GM23338 (cell line): ENCODE results near the gene SLC39A11. TPM values are rescaled to one million over a fixed set of nuclear protein-coding genes. Genes with fewer than 3 reads are reported as not detected.

ENCODE experiments used
- ATAC-seq: fragments of 200-7000 bp; cut with Tn5 transposase; 3 replicates; pipeline ENCODE4 v1.9.1; 2020
- DNase-seq: peaks from one replicate; pipeline ENCODE4 v3.0.0-alpha.2; 2015; ENCODE audit warnings: low spot score
- H2AFZ ChIP-seq: fragments of 200-600 bp; sonication (generic); 2 replicates; pipeline ENCODE4 v1.8.0; 2016; ENCODE audit warnings: antibody characterized with exemption, mild to moderate bottlenecking, moderate library complexity
- H3F3A ChIP-seq: fragments of 200-600 bp; sonication (generic); replicated peaks from 2 replicates; pipeline ENCODE4 v1.8.0; 2017; ENCODE audit warnings: antibody characterized with exemption, mixed run types, low read depth
- H3K27ac ChIP-seq: fragments of 200-600 bp; sonication (generic); 2 replicates; pipeline ENCODE4 v1.6.1; 2016; ENCODE audit warnings: low read depth
- H3K27me3 ChIP-seq: fragments of 200-600 bp; sonication (generic); 2 replicates; pipeline ENCODE4 v1.8.0; 2016; ENCODE audit warnings: mild to moderate bottlenecking, mixed run types, moderate library complexity; ENCODE audit not compliant: insufficient read depth
- H3K36me3 ChIP-seq: fragments of 200-600 bp; sonication (generic); 2 replicates; pipeline ENCODE4 v1.8.0; 2016; ENCODE audit warnings: mild to moderate bottlenecking; ENCODE audit not compliant: insufficient read depth
- H3K4me1 ChIP-seq: fragments of 200-600 bp; sonication (generic); 2 replicates; pipeline ENCODE4 v1.8.0; 2016; ENCODE audit warnings: mild to moderate bottlenecking, moderate library complexity; ENCODE audit not compliant: insufficient read depth
- H3K4me2 ChIP-seq: fragments of 200-600 bp; sonication (generic); 2 replicates; pipeline ENCODE4 v1.7.1; 2017; ENCODE audit warnings: mixed run types
- H3K4me3 ChIP-seq: fragments of 200-600 bp; sonication (generic); 2 replicates; pipeline ENCODE4 v1.6.1; 2016; ENCODE audit warnings: mixed run types
- H3K79me2 ChIP-seq: fragments of 200-600 bp; sonication (generic); replicated peaks from 2 replicates; pipeline ENCODE4 v1.8.0; 2017; ENCODE audit warnings: mild to moderate bottlenecking; ENCODE audit not compliant: insufficient read depth
- H3K9me2 ChIP-seq: fragments of 200-600 bp; sonication (generic); 2 replicates; pipeline ENCODE4 v1.8.0; 2017; ENCODE audit not compliant: insufficient read depth
- H4K20me1 ChIP-seq: fragments of 200-600 bp; sonication (generic); replicated peaks from 2 replicates; pipeline ENCODE4 v1.8.0; 2017; ENCODE audit warnings: mild to moderate bottlenecking; ENCODE audit not compliant: insufficient read depth
- H3K27ac Mint-ChIP-seq: 2 replicates; pipeline ENCODE4 v1.8.0; 2020; ENCODE audit warnings: inconsistent platforms, mild to moderate bottlenecking, moderate library complexity, mixed read lengths
- H3K27me3 Mint-ChIP-seq: 3 replicates; pipeline ENCODE4 v1.8.0; 2022; ENCODE audit warnings: low read depth, mild to moderate bottlenecking, moderate library complexity, mixed read lengths, inconsistent platforms; ENCODE audit not compliant: insufficient read depth, poor library complexity
- H3K36me3 Mint-ChIP-seq: 3 replicates; pipeline ENCODE4 v1.8.0; 2021; ENCODE audit warnings: low read depth, mild to moderate bottlenecking, inconsistent platforms, moderate library complexity, mixed read lengths
- H3K4me1 Mint-ChIP-seq: 3 replicates; pipeline ENCODE4 v1.8.0; 2020; ENCODE audit warnings: mild to moderate bottlenecking, inconsistent platforms, mixed read lengths
- H3K4me3 Mint-ChIP-seq: 3 replicates; pipeline ENCODE4 v1.8.0; 2021; ENCODE audit warnings: moderate library complexity, mild to moderate bottlenecking, inconsistent platforms, mixed read lengths
- H3K9me3 Mint-ChIP-seq: 3 replicates; pipeline ENCODE4 v1.8.0; 2020; ENCODE audit warnings: moderate library complexity, mild to moderate bottlenecking, inconsistent platforms, mixed read lengths
- CREB1 ChIP-seq: fragments of 250-450 bp; sonication (Bioruptor Pico); IDR thresholded peaks from 2 replicates; pipeline ENCODE4 v1.5.0; 2020; ENCODE audit warnings: low read depth, mild to moderate bottlenecking, moderate library complexity
- CTCF ChIP-seq, 2 experiments: fragments of 200-600 bp in 1 of 2; sonication (generic) in 1 of 2; conservative IDR thresholded peaks; 2 replicates each; pipeline versions ENCODE4 v1.5.1 to v1.6.1; 2016 to 2017; ENCODE audit warnings: antibody characterized with exemption in 2 of 2, low read depth in 2 of 2, mild to moderate bottlenecking in 2 of 2, moderate library complexity in 1 of 2
- ETS1 ChIP-seq: IDR thresholded peaks from 2 replicates; pipeline ENCODE4 v1.6.1; 2016; ENCODE audit warnings: antibody characterized with exemption
- EZH2 ChIP-seq: fragments of 200-600 bp; sonication (generic); IDR thresholded peaks from one replicate; pipeline ENCODE4 v1.8.0; 2017; ENCODE audit warnings: antibody characterized with exemption, mild to moderate bottlenecking, low read depth; ENCODE audit not compliant: unreplicated experiment
- JUNB ChIP-seq: IDR thresholded peaks from one replicate; pipeline ENCODE4 v1.6.1; 2016; ENCODE audit warnings: antibody characterized with exemption; ENCODE audit not compliant: unreplicated experiment
- NANOG ChIP-seq: IDR thresholded peaks from 2 replicates; pipeline ENCODE4 v1.6.1; 2016; ENCODE audit warnings: antibody characterized with exemption, borderline replicate concordance
- POLR2AphosphoS5 ChIP-seq: IDR thresholded peaks from 2 replicates; pipeline ENCODE4 v1.6.1; 2016; ENCODE audit warnings: antibody characterized with exemption, low read depth
- REST ChIP-seq: IDR thresholded peaks from one replicate; pipeline ENCODE4 v1.6.1; 2018; ENCODE audit warnings: antibody characterized with exemption; ENCODE audit not compliant: unreplicated experiment
- STAT1 ChIP-seq: IDR thresholded peaks from one replicate; pipeline ENCODE4 v1.6.1; 2016; ENCODE audit warnings: antibody characterized with exemption; ENCODE audit not compliant: unreplicated experiment
- ZNF114 ChIP-seq: fragments of 250-450 bp; sonication (Bioruptor Pico); IDR thresholded peaks from 2 replicates; pipeline ENCODE4 v1.5.0; 2020; ENCODE audit warnings: mild to moderate bottlenecking, moderate library complexity
- ZNF331 ChIP-seq: fragments of 250-450 bp; sonication (Bioruptor Pico); IDR thresholded peaks from 2 replicates; pipeline ENCODE4 v1.5.0; 2020; ENCODE audit warnings: low read depth, mild to moderate bottlenecking, moderate library complexity
- ZNF462 ChIP-seq: fragments of 250-450 bp; sonication (Bioruptor Pico); IDR thresholded peaks from 2 replicates; pipeline ENCODE4 v1.5.0; 2020; ENCODE audit warnings: mild to moderate bottlenecking, moderate library complexity
- polyA plus RNA-seq: library from polyadenylated mRNA; unstranded; fragments of >200 nt; fragmentation: Nextera tagmentation; extraction: Ambion mirVana; gene quantifications from 2 replicates; pipeline ENCODE4 v1.2.1, GENCODE V29; 2016
- total RNA-seq: library from RNA; depleted of rRNA; stranded (reverse); fragments of >200 nt; shearing (Covaris generic); gene quantifications from 2 replicates; pipeline ENCODE4 v1.2.3, GENCODE V29; 2014

Gene SLC39A11
- total and polyA plus RNA-seq, 2 experiments from 2014 or later, result 10.8 to 18.1 TPM

GRCh38 chr17:72605543-72605942 lies 486.9 kb downstream of the SLC39A11 start (continued):
- TF ChIP-seq ZNF462 (CRISPR knock-in tag), result no peak
- TF ChIP-seq EZH2, result no peak
- no peak for TF ChIP-seq POLR2AphosphoS5
- no peak for TF ChIP-seq CREB1 (CRISPR knock-in tag)
- no peak for TF ChIP-seq ETS1
- TF ChIP-seq ZNF114 (CRISPR knock-in tag), result no peak
- TF ChIP-seq STAT1, result no peak
- TF ChIP-seq JUNB, result no peak
- no peak for TF ChIP-seq NANOG

DNA sequence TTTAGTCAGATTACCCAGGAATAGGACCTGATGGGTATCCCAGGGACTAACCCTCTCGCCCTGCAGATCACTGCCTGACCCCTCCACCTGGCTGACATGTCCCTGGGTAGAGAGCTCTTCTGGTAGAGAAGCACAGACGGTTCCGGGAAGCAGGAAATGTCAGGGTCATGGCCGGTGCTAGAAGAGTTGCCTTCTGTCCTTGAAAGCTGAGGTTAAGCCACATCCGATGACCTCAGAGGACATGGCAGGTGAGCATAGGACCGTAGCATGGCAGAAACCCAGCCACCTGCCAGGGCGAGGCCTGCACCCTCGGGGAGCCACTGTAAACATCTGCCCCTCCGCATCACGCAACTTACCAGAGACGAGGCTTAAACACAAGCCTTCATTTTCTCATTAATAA lies 488.0 kb downstream of the SLC39A11 start:
- DNase-seq, result no peak
- Histone ChIP-seq H3F3A (0 out of 2 replicates have a peak, but pooled peaks cover 3% of the 10 kb centered on the region), H3K4me1 (peaks cover 12% of the 10 kb centered on the region), H4K20me1 (no peaks in the 10 kb centered on the region), H3K9me2 (no peaks in the 10 kb centered on the region), H3K27me3 (no peaks in the 10 kb centered on the region), H3K4me2 (no peak overlapping the region), H3K79me2 (no peaks in the 10 kb centered on the region), H3K27ac (no peak overlapping the region), H3K36me3 (no peaks in the 10 kb centered on the region), H2AFZ (no peak overlapping the region), H3K4me3 (no peak overlapping the region)
- H3K27ac Mint-ChIP-seq, result no peak overlapping the region
- H3K27me3 Mint-ChIP-seq, result peaks cover 2% of the 10 kb centered on the region
- peaks cover 2% of the 10 kb centered on the region; the same call in 2 of the 3 replicates for H3K9me3 Mint-ChIP-seq
- H3K4me3 Mint-ChIP-seq, result no peak overlapping the region
- peaks cover 21% of the 10 kb centered on the region for H3K4me1 Mint-ChIP-seq
- H3K36me3 Mint-ChIP-seq, result no peaks in the 10 kb centered on the region
- ATAC-seq, result no peak
- no peak for TF ChIP-seq ZNF331
- TF ChIP-seq STAT1, result no peak
- no peak for TF ChIP-seq EZH2
- TF ChIP-seq REST, result no peak
- TF ChIP-seq CREB1 (CRISPR knock-in tag), result no peak
- no peak for TF ChIP-seq CTCF (conservative IDR thresholded peaks at IDR 0.05; ENCODE audit: low read depth in 2 of 2)
- TF ChIP-seq ZNF114 (CRISPR knock-in tag), result no peak
